Stimulated activated CD4-positive, alpha-beta T cell treated with anti-CD3 and anti-CD28 coated beads, Interleukin-15, amount 100 ng/mL, for 24 hours (primary cell): Measurements from ENCODE around the gene BOD1.

Experiments used
- DNase-seq: peaks from one replicate; pipeline ENCODE4 v3.0.0-alpha.2; 2020

The BOD1 gene

DNA sequence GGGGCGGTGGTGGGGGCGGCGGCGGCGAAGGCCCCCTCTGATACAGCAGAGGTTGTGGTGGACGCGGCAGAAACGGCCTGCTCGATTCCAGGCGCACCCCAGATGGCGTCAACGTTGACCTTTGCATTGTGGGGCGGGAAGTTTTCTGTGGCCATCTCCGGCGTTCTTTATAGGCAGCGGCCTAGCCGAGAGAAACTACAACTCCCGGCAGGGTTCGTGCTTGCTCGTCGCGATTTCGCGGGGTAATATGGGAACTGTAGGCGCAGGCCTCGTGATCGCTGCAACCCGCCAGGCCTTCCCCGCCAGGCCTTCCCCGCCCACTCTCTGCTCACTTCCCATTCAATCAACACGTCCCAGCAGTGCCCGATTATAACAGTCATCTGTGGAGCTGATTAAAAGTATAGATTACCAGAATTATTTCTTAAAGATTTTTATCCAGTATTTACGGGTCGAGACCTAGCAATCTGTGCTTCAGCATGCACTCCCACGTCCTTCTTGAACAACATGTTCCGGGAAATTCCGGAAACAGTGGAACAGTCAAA is at the start of gene BOD1:
Gene BOD1, minus strand, starts transcription at position 74 of the 542 bp plus-strand sequence. CDS start 214 bp downstream, outside the sequence.
- DNase-seq = peak; percentile 96

DNA sequence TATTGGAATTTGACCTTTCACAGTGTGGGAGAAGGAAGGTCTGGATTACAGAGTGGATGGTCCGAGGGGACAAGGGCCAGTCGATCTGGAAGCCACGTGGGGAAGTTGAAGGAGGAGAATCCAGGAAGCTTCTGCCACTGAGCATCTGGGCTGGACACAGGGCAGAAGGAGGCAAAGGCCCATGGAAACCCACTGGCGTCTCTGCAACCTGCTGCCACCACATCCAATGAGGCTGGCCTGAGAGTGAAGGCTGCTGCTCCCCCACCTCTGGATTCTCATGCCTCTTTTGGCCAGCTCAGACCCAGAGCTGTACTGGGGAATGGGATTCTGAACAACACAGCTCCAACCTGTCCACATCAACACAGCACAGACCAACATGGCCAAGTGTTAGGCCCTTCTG is 48.9 kb upstream of the BOD1 start:
- DNase-seq = no peak

DNA sequence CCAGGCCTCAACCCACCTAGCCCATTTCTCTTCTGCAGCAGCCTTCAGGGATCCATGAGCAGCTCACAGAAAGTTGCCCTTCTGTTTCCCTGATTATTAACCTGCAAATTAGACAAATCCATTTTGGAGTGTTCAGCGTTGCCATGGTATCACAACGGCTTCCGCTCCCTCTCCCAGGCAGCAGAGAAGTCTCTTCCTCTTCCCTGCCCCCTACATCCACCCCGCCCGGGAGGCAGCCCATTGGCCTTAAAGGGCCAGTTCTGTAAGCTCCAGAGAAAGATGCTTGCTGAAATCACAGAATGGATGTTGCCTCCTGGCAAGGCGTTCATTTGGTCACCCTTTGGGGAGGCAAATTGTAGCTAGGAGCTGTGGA is 47.7 kb upstream of the BOD1 start:
- no peak for DNase-seq

DNA sequence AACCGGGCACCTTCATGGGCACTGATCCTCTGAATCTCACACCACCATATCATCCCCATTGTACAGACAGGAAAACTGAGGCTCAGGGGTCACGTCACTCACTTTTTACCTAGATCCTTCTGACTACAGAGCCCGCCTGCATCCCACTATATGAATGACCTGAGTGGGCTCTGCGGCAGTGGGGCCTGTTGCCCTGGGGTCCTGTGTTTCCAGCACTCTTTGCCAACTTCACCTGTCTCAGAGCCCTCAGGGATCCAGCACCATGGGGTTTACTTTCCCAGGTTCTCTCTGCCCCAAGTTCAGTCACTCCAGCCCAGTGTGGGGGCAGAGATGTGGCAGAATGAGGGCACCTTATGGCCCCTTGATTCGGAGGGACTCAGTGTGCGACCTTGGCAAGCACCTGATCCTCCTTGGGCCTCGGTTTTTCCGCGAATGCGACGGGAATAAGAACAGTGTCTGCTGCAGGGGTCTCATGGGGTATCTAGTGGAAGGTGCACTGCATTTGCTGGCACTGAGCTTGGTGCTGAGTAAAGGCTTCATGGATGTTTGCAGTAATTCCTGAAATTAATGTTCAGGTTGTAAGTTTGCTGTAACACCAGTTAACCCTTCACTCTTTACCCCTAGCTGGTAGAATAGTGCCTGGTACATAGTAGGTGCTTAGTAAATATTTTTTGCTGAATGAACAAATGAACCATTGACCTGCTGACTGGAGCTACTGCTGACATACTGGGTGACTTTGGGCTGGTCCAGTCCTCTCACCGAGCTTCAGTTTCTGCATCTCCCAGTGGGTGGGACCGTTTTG is 47.1 kb upstream of the BOD1 start:
- DNase-seq = no peak

DNA sequence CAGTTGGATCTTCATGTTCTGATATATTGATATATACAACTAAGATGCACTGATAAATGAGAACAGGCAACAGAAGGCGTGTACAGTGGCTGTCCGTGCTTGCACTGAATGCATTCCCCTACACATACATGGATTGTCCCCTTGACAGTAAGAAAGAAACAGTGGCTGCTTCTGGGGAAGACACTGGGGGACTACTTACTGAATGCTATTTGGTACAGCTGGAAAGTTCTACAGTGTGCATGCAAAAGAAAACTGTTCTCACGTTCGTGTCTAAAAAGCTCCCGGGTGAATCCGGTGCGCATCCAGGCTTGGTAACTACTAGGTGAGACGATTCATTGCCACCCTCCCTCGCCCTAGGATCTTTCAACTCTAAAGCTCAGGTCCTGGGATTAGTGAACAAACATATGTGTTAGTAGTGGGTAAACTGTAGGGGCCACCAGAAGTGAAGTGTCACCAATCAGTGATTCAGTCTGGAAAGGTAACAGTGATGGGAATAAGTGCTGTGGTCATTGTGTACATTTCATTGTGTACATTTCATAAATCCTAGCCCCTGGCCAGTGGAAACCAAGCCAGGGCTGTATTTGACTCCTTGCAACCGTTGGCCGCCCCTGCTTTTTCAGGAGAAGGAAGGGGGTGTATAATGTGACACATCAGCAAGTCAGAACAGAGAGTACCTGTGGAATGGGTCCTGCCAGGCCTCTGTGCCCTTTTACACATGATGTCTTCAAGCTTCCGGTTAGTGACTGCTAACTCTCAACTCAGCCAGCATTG is 46.3 kb upstream of the BOD1 start:
- DNase-seq = no peak

DNA sequence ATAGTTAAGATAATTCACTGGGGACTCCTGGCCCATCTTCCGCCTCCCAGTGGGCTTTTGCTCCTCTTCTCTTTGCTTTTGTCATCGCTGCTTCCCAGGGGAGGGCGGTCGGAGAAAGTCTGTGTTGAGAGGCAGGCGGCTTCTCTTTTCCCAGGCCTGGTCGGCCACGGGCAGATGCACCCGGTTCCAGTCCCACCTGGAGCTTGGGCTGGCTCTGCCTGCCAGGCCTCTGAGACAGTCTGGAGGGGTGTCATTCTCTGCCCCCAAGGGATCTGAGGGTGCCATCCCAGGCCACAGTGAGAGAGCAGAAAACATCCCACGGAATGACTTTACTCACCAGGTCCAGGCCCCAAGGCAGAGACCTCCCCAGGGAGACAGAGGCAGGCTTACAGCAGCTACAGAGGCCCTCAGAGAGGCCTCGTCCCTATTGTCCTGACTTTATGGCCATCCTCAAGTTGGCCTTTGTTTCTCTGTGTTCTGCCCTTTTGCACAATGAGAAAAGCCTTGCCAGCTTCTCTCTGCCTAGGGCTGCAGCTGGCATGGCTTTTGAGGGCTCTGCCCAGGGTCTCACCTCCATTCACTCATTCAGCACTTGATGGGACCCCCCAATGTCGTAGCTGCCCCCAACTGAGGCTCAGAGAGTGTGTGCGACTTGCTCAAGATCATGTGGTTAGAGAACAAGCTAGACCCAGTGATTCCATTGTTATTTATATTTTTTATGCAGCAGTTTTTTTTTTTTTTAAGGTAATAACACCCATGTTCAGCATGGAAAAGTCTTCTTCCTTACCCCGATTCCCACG is 44.2 kb upstream of the BOD1 start:
- DNase-seq = no peak

DNA sequence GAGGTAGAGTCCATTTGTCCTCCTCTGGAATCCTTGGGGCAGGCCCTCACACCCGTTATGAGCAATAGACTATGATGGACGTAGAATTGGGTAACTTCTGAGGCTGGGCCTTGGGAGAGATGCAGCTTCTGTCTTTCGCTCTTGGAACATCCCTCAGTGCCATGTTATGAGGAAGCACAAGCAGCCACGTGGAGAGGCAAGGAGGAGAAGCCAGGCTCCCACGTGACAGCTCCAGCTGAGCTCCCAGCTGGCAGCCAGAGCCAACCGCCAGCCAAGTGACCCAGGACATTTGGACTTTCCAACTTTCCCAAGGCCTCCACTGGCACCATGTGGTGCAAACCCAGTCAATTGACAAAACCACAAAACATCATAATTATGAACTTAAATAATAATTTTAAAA is 43.0 kb upstream of the BOD1 start:
- DNase-seq = no peak

DNA sequence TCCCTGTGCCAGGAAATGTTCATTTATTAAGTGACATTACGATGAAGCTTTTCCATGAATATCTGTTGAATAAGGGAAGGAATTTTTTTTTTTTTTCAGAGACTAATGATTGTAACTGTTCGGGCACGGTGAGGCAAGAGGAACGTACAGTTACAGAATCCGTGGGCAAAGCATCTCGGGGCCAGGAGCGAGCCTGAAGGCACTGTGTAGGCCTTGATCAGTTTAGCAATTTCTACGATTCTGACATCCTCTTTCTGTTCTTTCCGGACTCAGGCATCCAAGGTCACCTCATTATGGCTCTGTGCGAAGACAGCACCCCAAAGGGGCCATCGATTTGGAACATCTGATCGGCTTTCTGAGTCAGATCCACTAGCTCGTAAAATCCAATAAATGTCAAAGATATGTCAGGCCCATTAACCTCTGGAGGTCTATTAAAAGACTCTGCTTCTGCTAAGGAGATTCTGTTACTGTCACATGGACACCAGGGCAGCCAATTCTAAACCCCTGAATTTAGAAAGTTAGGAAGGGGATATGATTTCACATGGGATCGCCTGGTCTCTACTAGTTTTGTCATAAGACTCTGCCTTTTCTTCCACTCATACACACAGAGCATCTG is 41.4 kb upstream of the BOD1 start:
- DNase-seq = no peak

DNA sequence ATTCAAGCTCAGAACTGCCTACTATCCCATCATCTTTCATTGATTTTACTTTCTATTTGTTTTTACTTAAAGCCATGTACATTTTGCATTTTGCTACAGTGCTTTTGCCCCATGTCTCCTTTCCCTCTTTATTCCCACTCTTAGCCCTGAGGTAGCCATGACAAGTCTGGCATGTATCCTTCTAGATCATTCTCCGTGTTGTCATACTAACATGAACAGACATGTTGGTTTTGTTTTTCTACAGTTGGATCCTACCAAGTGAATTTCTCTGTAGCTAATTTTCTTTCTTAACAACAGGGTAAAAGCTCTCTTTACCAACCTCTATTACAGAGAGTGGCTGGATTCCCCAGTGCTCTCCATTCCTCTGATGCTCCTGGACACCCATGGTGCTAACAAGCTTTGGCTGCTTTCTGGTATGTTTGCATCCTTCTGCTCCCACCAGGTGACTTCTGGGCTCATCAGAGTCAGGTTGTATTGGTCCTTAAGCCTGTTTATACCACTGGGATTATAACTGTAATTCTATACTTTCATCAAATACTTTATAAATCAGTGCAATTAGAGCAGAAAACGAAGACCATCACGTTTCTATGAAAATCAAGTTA is 38.8 kb upstream of the BOD1 start:
- DNase-seq = no peak

DNA sequence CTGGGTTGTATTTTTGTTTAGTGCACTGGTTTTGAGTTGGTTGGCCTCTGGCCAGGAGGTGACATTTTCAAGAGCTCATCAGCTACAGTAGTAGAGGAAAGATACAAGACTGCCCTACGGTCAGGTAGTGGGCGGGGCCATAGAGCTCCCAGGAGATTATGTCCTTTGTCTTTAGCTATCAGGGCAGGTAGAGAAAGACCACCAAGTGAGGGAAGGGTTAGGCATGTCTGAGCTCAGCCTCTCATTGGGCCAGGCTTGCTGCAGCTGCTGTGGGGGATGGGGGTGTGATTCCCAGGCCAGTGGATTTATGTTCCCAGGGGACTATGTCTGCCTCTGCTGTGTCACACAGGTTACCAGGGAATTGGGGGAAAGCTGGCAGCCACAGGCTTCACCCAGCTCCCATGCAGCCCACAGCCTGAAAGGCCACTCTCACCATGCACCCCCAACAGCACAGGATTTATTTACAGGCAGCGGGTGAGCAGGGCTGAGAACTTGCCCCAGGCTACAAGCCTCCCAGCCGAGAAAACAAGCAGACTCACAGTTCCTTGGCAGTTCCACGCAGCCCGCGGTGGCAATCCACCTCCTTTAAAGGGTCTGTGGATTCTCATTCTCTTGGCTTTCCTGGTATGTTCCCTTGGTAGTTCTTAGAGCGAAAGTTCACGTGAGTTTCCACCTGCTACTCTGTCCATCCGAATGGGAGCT is 37.5 kb upstream of the BOD1 start:
- no peak for DNase-seq

DNA sequence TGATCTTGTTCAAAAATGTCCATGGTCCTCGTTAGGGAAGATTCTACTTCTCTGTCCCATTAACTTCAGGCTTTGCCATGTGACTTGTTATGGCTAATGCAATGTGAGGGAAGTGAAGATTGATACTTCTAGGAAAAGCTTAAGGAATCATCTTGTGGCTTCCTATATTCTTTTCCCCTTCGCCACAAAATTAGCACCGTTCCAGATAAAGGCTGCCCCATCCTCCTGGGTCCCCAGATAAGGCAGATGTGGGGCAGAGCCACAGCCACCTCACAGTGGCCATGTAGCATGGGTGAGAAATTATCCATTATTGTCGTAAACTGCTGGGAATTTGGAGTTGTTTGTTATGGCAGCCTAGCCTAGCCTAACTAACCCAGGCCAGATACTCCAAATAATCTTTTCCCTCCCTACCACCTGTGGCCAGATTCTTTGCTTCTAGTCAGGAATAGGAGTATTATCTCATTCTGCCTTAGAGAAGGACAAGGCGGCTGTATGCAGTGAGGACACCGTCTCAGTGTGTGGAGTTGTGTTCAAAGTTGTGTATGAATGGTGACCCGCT is 31.9 kb upstream of the BOD1 start:
- DNase-seq = no peak

DNA sequence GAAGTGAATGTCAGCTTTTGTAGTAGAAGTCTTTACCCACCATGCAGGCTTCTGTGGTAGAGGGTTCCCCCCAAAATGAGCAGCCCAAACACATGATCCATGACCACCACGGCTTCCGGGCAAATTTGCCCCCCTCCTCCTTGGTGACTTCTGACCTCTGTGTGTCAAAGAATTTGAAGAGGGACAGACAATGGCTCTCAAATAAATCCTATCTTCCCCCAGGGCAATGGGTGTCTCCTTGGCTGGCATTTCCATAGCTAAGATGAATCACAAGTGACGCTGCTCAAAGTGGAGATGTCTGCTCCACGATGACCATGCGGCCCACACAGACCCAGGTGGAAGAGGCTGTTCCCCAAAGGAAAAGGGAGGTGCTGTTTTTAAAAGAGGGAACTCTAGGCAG is 30.2 kb upstream of the BOD1 start:
- no peak for DNase-seq

DNA sequence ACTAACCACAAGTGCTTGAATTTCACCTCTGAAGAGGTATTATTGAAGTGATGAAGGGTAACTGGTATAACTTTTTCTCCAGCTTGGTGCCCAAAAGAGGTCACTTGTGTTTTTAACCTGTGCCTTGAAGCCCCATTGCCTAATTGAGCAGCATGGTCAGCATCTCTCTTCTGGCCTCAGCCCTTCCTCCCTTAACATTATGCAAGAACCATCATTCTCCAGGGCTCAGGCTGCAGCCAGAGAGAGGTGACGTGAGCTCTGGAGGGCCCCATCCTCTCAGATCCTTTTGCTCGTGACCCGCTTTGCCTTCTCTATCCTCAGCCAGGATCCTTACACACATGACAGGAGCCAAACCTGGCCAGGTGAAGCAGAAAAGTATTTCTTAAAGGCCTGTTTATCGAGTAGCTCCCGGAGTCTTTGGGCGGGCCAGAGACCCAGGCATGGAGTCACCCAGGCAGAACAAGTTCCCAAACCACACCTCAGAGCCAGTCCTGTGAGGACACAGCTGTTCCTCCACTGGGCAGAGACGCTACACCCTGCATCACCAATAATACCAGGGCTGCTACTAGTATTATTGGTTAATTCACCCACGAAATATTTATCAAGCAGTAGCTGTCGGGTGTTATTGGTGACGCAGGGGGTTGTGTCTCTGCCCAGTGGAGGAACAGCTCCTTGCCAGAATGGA is 29.6 kb upstream of the BOD1 start:
- DNase-seq = no peak

DNA sequence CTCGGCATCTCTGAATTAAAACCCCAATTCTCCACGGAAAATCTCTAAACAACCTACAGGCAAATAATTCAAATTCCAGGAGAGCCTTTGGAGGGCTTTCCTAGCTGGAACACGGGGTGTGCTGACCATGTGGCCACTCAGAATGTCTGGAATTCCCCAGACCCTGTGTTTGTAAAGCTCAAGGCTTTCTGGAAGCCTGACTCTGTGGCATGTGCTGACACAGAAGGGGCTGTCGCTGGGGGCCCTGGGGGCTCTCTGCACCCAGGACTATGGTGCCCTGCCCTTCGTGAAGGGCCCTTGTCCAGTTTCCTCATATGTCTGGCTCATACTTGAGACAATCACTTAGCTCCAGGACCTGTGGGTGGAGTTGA is 29.0 kb upstream of the BOD1 start:
- no peak for DNase-seq

DNA sequence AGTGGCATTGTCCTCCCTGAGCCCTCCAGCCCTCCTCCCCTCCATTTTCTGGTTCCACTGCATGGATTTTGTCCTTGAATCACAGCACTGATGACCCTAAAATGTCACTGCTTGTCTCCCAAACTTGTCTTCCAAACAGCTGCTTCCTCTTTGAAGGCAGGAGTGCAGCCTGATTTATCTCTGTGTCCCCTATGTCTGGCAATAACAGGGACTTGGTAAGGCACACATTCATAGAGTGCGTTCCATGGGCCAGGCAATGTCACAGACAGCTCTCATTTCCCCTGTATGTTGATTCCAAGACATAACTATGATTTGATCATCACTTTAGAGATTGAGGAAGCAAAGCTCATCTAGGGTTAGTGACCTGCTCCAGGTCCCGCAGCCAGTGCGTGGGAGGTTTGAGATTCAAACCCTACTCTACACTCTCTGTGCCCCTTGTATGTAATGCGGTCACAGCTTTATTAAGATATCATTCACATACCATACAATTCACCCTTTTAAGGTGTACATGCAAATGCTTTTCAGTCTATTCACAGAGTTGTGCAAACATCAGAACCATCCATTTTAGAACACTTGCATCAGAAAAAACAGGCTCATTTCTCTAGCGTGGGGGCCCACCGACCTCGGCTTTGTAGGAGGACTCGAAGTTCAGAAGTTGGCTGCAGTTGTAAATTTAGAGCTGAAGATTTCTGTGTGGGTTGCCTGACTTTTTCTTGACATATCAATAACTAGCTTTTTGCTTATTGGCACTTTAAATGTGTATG is 28.4 kb upstream of the BOD1 start:
- DNase-seq = no peak

DNA sequence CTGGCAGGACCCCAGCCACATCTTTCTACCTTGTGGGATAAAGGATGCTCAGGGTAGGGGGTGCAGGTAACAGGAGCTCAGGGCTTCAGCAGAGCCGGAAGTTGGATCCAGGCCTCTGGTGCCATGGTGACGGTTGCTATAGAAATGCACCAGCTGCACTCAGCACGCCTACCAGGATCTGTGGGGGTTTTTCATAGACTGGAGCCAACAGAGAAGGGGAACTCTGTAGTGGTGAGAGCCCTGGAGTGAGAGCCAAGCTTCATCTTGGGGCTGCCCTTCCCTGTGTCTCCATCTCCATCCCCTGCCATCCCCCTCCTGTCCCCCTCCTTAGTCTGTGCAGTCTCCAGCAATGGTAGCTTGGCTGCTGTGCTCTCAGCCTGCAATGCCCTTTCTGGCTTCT is 27.5 kb upstream of the BOD1 start:
- peak; percentile 9 for DNase-seq

DNA sequence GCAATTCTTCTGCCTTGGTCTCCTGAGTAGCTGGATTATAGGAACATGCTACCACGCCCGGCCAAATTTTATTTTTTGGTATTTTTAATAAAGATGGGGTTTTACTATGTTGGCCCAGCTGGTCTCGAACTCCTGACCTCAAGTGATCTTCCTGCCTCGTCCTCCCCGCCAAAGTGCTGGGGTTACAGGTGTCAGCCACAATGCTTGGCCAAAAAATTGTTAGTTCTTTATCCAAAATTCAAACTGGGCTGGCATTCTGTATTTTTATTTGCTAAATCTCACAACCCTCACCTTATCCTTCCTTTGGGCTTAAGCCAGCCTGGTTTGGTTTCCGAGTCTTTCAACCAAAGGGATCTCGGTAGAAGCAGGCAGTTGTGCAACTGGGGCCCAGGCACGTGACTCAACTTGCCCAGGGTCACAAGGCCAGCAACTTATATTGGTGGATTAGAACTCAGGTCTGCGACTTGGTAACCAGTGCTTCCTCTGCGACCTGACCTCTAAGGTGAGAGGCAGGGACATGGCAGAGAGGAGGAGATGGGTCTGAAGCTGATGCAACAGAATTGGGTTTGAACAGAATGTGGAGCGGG is 26.5 kb upstream of the BOD1 start:
- DNase-seq = no peak

DNA sequence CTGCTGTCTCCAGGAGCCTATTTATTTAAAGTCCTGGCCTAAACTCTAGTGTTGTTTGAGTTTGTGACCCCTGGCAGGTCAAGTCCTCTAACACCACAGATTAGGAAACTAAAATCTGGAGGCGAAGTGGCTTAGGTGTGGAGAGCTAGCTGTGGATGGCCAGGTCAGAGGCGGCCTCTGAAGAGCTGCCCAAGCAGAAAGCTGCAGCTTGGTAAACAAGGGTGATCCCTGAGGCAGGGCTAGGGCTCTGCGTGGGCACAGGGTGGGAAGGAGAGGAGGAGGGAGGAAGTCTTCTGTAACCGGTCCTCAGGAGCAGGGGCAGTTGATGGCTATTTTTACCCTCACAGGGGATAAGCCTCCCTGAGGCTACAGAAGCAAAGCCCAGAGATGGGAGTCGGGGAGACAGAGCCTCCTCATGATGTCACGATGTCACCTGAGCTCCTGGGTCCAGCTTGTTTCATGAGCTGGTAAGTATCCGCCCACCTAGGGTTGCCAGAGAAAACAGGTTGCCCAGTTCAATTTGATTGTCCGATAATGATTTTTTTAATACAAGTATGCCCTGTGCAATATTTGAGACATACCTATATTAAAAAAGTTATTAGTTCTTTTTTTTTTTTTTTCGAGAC is 25.9 kb upstream of the BOD1 start:
- DNase-seq = no peak

DNA sequence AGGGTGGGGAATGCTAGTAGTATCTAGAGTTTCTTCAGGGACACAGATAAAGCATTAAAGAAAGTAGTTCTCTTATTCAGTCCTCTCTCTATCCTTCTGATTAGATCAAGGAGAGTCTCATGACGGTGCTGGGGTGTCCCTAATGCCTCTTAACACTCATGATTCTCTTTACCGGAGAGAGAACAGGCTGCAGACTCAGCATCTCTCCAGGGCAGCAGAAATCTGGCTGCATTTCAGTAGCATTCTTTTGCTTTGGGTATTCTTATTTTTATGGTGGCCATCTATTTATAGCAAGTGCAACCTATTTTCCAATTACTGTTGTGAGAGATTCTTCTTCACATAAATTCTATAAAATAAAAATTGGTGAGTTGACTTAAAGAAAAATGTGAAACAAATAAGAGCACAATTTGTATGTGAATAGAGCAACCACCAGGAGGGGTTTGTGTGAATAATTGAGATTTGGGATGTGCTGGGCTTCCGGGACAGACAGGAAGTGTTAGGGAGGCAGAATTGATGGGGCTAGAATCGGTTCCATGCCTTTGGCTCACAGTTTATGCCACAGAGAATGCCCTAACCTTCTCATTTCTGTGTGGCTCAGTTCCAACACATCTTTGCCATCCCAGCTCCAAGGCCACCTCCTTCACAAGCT is 23.8 kb upstream of the BOD1 start:
- no peak for DNase-seq
